Stimulated activated memory B cell treated with anti-CD40 and anti-IgM and Interleukin-4, amounts not matched to agents 10 μg/mL and 1 μg/mL and 100 μg/mL, for 72 hours (primary cell): ENCODE results near the gene CNTN4.
"Not testable (repeated sequence)": the region's sequence is repeated elsewhere in the genome, so short reads cannot be mapped to it uniquely, and the experiment has no call there.

Experiments used
- ATAC-seq: fragments of 150-1000 bp; cut with Tn5 transposase; 2 replicates; pipeline ENCODE4 v1.10.0; 2021
- H3K27ac Mint-ChIP-seq: one replicate; pipeline ENCODE4 v1.8.0; 2022; ENCODE audit warnings: mild to moderate bottlenecking, mixed read lengths
- H3K27me3 Mint-ChIP-seq: one replicate; pipeline ENCODE4 v1.8.0; 2022; ENCODE audit warnings: mixed read lengths
- H3K36me3 Mint-ChIP-seq: one replicate; pipeline ENCODE4 v1.8.0; 2022; ENCODE audit warnings: mixed read lengths
- H3K4me1 Mint-ChIP-seq: one replicate; pipeline ENCODE4 v1.8.0; 2022; ENCODE audit warnings: mixed read lengths
- H3K4me3 Mint-ChIP-seq: one replicate; pipeline ENCODE4 v1.8.0; 2022; ENCODE audit warnings: mild to moderate bottlenecking, moderate library complexity, mixed read lengths
- H3K9me3 Mint-ChIP-seq: one replicate; pipeline ENCODE4 v1.8.0; 2022; ENCODE audit warnings: mixed read lengths

The CNTN4 gene

DNA sequence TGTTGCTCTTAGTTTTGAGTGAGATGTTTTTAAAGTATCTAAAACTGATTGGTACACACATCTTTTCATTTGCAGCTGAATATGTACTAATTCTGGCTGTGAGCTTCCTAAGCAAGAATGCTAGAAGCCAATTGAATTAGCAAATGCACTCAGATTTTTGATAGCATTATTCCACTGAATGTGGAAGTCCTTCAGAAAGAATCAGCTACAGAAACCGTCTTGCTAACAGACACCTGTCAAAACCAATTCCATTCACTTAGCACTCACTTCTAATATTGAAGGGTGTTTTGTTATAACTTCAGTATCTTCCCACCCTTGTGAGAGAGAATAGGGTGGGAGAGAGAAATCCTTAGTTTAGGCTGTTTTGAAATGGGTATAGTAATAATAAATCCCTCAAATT lies 693.8 kb downstream of the CNTN4 start:
- Mint-ChIP-seq H3K27ac (no peak overlapping the region), H3K27me3 (no peaks in the 10 kb centered on the region), H3K36me3 (no peaks in the 10 kb centered on the region), H3K4me1 (no peaks in the 10 kb centered on the region), H3K4me3 (no peak overlapping the region), H3K9me3 (no peaks in the 10 kb centered on the region)
- ATAC-seq, result no peak

GRCh38 chr3:2793987-2794386 lies 695.3 kb downstream of the CNTN4 start:
- H3K27me3 Mint-ChIP-seq, result no peaks in the 10 kb centered on the region
- no peak for ATAC-seq
- H3K9me3 Mint-ChIP-seq, result no peaks in the 10 kb centered on the region
- no peaks in the 10 kb centered on the region for H3K4me1 Mint-ChIP-seq
- no peak overlapping the region for H3K4me3 Mint-ChIP-seq
- H3K27ac Mint-ChIP-seq, result no peak overlapping the region
- H3K36me3 Mint-ChIP-seq, result no peaks in the 10 kb centered on the region

- no peaks in the 10 kb centered on the region for H3K36me3 Mint-ChIP-seq
- H3K9me3 Mint-ChIP-seq, result no peaks in the 10 kb centered on the region
- H3K27me3 Mint-ChIP-seq, result no peaks in the 10 kb centered on the region
- no peak overlapping the region for H3K4me3 Mint-ChIP-seq
- H3K27ac Mint-ChIP-seq, result no peak overlapping the region
- no peaks in the 10 kb centered on the region for H3K4me1 Mint-ChIP-seq
- no peak for ATAC-seq
These were observed 703.8 kb downstream of the CNTN4 start for GRCh38 chr3:2802429-2802828.

DNA sequence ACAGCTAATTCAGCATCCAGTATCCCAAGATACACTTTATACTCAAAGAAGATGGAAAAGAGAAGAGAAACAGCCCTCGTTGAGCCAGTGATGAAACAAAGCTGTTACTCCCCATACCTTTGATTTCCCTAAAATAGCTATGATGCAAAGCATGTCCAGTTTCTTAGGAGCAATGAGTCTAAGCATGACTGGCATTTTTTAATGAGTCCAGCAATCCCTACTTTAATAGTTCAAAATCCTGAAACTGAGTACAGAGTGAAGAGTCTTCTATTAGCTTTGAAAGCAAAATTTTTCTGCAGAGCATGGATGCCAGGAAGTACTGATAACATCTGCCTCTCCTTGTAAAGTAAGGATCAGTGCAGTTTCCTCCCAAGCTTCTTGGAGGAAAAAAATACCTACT lies 708.8 kb downstream of the CNTN4 start:
- Mint-ChIP-seq H3K27me3 (no peaks in the 10 kb centered on the region), H3K4me3 (no peak overlapping the region), H3K36me3 (no peaks in the 10 kb centered on the region), H3K4me1 (no peaks in the 10 kb centered on the region), H3K9me3 (no peaks in the 10 kb centered on the region), H3K27ac (no peak overlapping the region)
- no peak for ATAC-seq

DNA sequence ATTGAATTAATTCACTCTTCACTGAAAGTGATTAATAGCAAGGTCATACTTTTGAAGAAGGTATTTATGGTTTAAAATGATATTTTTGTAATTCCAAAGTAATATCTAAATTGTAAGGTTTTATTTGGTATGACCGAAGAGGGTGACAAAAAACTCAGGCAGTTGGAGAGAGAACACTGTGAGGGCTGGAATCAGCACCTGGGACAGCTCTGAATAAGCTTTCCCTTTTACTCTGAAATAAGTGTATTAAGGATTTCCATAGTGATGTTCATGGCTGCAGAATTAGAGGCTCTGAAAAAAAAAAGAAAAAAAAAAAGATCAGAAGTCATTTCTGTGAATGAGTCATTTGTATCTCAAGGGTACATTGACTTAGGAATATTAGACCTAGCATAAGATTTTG lies 712.1 kb downstream of the CNTN4 start:
- H3K27me3 Mint-ChIP-seq, result no peaks in the 10 kb centered on the region
- ATAC-seq, result no peak
- H3K4me1 Mint-ChIP-seq, result no peaks in the 10 kb centered on the region
- H3K36me3 Mint-ChIP-seq, result no peaks in the 10 kb centered on the region
- peaks cover 4% of the 10 kb centered on the region for H3K9me3 Mint-ChIP-seq
- no peak overlapping the region for H3K4me3 Mint-ChIP-seq
- H3K27ac Mint-ChIP-seq, result no peak overlapping the region

DNA sequence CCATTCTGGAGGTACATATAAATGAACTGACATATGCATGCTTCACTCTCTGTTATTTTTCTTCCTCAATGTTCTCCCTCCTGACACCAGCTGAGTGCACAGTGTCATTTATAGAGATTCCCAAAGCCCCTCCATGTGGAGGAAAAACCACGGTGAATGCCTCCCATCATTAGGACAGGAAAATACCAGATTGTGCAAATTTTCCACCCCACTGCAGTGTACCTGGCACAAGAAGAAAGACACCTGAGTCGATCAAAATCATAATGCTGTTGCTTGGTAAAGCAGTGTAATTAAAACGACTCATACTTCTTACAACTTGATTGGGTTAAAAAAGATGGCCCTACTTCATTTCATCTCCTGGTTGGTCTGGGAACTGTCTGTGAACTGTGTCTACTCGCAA lies 720.9 kb downstream of the CNTN4 start:
- Mint-ChIP-seq H3K27me3 (no peaks in the 10 kb centered on the region), H3K9me3 (peaks cover 4% of the 10 kb centered on the region), H3K4me3 (no peak overlapping the region), H3K27ac (no peak overlapping the region), H3K36me3 (no peaks in the 10 kb centered on the region), H3K4me1 (no peaks in the 10 kb centered on the region)
- ATAC-seq, result no peak

DNA sequence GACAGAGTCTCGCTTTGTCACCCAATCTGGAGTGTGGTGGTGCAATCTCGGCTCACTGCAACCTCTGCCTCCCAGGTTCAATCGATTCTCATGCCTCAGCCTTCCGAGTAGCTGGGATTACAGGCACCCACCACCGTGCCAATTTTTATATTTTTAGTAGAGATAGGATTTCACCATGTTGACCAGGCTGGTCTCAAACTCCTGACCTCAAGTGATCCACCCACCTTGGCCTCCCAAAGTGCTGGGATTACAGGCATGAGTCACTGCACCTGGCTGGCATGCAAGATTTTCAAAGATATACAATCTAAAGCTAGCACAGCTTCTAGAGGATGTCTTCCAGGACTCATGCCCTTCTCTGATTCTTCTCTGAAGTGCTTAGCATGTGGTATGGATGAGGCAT lies 722.3 kb downstream of the CNTN4 start:
- not testable (repeated sequence) for H3K36me3 Mint-ChIP-seq, ATAC-seq, H3K27ac Mint-ChIP-seq, H3K9me3 Mint-ChIP-seq, H3K4me3 Mint-ChIP-seq, H3K4me1 Mint-ChIP-seq, H3K27me3 Mint-ChIP-seq

DNA sequence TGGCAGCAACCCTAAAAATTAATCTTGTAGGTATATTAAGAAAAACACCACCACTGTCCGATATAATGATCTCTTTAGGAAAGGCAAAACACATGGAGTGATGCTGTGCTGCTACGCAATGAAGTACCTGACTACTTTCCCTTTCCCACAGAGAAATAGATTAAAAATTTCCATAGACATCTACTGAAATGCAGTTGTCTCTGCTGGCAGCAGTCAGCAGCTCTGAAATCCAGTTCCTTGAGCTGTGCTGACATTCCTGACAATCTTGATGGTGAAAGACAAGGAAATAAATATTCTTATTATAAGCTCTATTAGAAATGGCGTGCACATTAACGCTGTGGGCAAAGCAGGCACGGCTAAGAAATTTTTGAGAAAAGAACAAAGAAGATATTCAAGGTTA lies 723.9 kb downstream of the CNTN4 start:
- H3K4me3 Mint-ChIP-seq, result no peak overlapping the region
- no peaks in the 10 kb centered on the region for H3K36me3 Mint-ChIP-seq
- H3K27ac Mint-ChIP-seq, result no peak overlapping the region
- ATAC-seq, result no peak
- no peaks in the 10 kb centered on the region for H3K9me3 Mint-ChIP-seq
- H3K4me1 Mint-ChIP-seq, result no peaks in the 10 kb centered on the region
- H3K27me3 Mint-ChIP-seq, result peaks cover 9% of the 10 kb centered on the region

- no peaks in the 10 kb centered on the region for H3K9me3 Mint-ChIP-seq
- H3K27ac Mint-ChIP-seq, result no peak overlapping the region
- H3K27me3 Mint-ChIP-seq, result peaks cover 9% of the 10 kb centered on the region
- H3K36me3 Mint-ChIP-seq, result no peaks in the 10 kb centered on the region
- no peak for ATAC-seq
- no peak overlapping the region for H3K4me3 Mint-ChIP-seq
- no peaks in the 10 kb centered on the region for H3K4me1 Mint-ChIP-seq
These were observed 724.4 kb downstream of the CNTN4 start for GRCh38 chr3:2823031-2823430.

DNA sequence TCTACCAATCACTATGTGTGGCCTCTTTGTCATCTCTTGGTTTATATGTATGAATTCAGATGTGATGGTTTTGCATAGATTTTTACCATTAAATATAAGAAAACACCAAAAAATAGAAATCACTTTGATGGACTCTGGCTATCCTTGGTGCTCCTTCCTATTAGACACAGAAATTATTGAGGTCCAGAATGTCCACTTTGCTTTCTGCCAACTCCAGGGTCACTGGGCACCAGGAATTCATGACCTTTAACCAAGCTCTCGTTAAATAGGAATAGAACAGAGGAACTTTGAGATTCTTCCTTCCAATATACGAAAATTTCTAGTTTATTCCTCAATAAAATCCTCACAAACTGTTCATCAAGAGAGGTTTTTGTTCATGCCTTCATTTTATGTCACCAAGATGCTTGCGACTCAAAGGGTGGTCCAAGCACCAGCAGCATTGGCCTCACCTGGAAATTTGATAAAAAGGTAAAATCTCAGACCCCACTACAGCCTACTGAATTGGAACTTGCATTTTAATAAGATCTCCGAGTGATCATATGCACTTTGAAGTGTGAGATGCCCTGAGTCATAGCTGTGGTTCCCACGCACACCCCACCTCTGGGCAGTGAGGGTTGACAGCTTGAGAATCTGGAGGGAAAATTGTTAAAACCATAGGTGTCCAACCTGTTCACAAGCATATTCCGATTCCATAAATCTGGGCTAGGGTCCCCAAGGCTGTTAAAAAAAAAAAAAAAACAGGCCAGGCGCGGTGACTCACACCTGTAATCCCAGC lies 725.0 kb downstream of the CNTN4 start:
- Mint-ChIP-seq H3K4me1 (no peaks in the 10 kb centered on the region), H3K36me3 (no peaks in the 10 kb centered on the region), H3K27me3 (peaks cover 9% of the 10 kb centered on the region), H3K9me3 (no peaks in the 10 kb centered on the region), H3K4me3 (no peak overlapping the region), H3K27ac (no peak overlapping the region)
- no peak for ATAC-seq

DNA sequence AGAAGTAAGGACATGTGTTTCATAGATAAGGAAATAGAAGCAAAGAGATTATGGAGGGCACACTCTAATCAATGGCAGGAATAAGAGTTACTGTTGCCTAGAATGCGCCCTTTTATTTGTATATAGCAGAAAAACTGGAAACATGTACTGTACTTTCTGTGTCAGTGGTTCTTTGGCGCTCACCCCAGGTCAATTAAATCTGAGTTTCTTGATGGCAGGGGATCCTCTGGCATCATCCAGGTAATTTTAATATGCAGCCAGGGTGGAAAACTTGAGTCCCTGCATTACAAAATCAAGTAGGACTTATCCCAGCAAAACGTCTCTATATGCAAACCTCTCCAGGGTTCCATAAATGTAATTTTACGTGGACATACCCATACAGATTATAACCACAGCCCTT lies 727.4 kb downstream of the CNTN4 start:
- Mint-ChIP-seq H3K27me3 (peaks cover 9% of the 10 kb centered on the region), H3K9me3 (no peaks in the 10 kb centered on the region), H3K27ac (no peak overlapping the region), H3K4me1 (no peaks in the 10 kb centered on the region), H3K36me3 (no peaks in the 10 kb centered on the region), H3K4me3 (no peak overlapping the region)
- ATAC-seq, result no peak

DNA sequence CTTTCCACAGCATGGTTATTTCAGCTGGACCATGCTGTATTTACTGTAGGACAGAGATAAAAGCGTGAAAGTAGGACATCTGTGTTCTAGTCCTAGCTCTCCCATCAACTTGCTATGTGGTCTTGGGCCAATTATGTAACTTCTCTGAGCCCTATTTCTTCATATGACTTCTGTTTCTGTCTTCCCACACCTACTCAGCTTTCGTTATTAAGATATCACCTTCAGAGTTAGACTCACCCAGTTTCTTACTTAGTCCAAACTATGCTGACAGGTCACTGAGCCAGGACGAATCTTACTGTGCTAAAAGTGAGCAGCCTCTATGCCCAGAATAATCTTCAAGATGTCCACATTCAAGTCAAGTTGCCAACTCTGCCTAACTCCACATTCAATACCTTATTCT lies 727.8 kb downstream of the CNTN4 start:
- Mint-ChIP-seq H3K36me3 (no peaks in the 10 kb centered on the region), H3K27ac (no peak overlapping the region), H3K4me3 (no peak overlapping the region), H3K4me1 (no peaks in the 10 kb centered on the region), H3K9me3 (no peaks in the 10 kb centered on the region), H3K27me3 (peaks cover 9% of the 10 kb centered on the region)
- no peak for ATAC-seq

GRCh38 chr3:2837239-2837638 lies 738.6 kb downstream of the CNTN4 start:
- no peaks in the 10 kb centered on the region for H3K4me1 Mint-ChIP-seq
- H3K36me3 Mint-ChIP-seq, result no peaks in the 10 kb centered on the region
- no peak for ATAC-seq
- no peaks in the 10 kb centered on the region for H3K27me3 Mint-ChIP-seq
- H3K4me3 Mint-ChIP-seq, result no peak overlapping the region
- H3K27ac Mint-ChIP-seq, result no peak overlapping the region
- no peaks in the 10 kb centered on the region for H3K9me3 Mint-ChIP-seq

- Mint-ChIP-seq H3K36me3 (no peaks in the 10 kb centered on the region), H3K4me3 (no peak overlapping the region), H3K27ac (no peak overlapping the region), H3K9me3 (no peaks in the 10 kb centered on the region), H3K4me1 (no peaks in the 10 kb centered on the region), H3K27me3 (peaks cover 3% of the 10 kb centered on the region)
- no peak for ATAC-seq
These were observed 739.2 kb downstream of the CNTN4 start for GRCh38 chr3:2837910-2838309.

DNA sequence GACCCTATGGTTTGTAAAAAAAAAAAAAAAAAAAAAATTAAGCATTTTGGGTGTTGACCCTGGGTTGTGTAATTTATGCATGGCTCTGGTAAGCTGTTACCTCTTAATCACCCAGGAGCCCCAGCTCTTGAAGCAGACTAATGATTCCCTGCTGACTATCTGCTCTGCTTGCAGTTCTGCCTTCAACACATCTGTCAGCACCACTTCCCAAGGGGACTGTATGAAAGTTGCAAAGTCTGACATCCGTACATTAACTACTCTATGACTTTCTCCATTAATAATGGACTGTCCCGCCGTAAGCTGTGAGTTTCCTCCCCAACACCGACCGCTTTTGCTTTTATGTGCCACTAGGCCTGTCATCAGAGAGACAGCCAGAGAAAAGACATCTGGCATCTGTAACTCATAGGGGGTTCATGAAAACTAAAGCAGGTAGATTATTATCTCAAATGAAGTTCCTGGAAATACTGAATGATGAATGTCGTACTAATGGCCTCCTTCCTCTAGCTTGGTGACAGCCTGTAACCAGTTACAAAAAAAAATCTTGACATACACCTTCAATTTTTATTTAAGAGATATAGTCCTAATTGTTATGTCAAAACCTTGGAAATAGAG lies 740.0 kb downstream of the CNTN4 start:
- Mint-ChIP-seq H3K27ac (no peak overlapping the region), H3K4me1 (no peaks in the 10 kb centered on the region), H3K36me3 (no peaks in the 10 kb centered on the region), H3K4me3 (no peak overlapping the region), H3K9me3 (no peaks in the 10 kb centered on the region), H3K27me3 (peaks cover 11% of the 10 kb centered on the region)
- ATAC-seq, result no peak

GRCh38 chr3:2839876-2840275 lies 741.2 kb downstream of the CNTN4 start:
- ATAC-seq, result peak; percentile 34
- Mint-ChIP-seq H3K9me3 (no peaks in the 10 kb centered on the region), H3K27ac (no peak overlapping the region), H3K4me1 (no peaks in the 10 kb centered on the region), H3K27me3 (peaks cover 19% of the 10 kb centered on the region), H3K36me3 (no peaks in the 10 kb centered on the region), H3K4me3 (no peak overlapping the region)
